NCI-H2196 treated with DMSO at 0.1 percent for 48 hours (cell line): ENCODE measurements around the gene ABCC8.

ENCODE experiments used
- DNase-seq: peaks from one replicate; lab custom pipeline; 2025; ENCODE audit not compliant: unreplicated experiment; lab: John Stamatoyannopoulos, UW

Gene ABCC8

DNA sequence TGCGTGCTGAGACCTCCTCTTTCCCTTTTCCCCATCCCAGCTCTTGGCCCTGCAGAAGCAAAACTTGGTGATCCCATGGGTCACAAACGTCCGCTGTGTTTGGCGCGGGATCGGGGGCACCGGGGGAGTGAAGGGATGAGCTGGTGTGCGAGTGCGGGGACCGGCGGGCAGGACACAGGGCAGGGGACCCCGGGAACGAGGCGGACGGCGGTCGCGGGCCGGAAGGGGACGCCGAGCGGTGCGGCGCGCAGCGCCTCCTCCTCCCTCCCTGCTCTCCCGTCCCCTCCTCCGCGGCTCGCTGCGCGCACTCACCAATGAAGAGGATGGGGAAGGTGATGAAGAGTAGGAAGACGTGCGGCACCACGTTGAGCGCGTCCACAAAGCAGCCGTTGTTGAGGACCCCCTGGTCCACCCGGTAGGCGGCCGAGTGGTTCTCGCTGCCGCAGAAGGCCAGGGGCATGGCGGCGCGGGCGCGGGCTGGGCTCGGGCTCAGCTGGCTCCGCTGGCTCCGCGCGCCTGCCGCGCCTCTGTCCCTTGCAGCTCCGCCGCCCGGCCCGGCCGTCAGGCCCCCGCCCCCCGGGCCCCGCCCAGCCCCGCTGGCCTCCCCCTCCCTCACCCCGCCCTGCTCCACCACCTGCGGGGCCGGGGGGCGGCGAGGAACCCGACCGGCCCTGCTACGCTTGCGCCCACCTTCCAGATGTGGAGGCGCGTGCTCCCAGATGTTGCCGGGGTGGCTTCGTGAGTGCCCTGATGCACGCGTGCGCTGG is at the start of gene ABCC8:
Gene ABCC8, minus strand, starts transcription at position 529 of the 767 bp plus-strand sequence. Its CDS starts 69 bp downstream, at position 460.
- DNase-seq = peak; percentile 28

DNA sequence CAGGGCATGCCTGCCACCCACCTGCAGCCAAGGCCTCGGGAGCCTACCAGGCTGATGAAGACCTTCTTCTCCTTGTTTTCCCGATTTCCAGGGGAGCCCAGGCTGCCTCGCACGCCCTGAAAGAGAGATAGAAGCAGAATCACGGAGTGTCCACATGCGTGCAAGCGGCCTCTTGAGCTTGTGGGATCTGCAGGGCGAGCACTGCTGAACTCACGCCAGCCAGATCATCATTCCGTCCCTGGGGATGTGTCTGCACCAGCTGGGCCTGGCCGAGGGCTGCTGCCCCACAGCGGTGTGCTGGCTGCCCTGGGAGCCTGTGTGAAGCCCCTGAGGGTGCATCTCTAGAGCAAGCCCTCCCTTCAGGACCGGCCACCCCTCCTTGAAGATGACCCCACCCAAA is 49.7 kb upstream of the ABCC8 start:
- no peak for DNase-seq

DNA sequence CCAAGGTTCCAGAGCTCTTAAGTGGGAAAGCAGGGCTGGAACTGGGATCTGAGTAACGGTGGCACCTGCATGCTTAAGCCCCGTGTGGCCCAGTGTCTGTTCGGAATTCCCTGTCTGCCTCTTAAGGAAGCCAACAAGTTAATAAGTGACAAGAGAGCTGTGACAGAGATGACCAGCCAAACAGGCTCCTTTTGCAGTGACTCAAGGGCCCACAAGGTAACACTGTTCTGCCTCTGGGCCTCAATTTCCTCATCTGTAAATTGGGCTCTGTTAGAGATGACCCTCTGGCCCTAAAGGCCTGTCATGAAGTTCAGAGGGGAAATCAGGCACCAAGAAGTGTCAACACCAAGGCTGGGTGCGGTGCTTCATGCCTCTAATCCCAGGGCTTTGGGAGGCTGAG is 48.9 kb upstream of the ABCC8 start:
- DNase-seq = no peak

- DNase-seq = no peak
These were observed 47.6 kb upstream of the ABCC8 start for GRCh38 chr11:17524221-17524620.

DNA sequence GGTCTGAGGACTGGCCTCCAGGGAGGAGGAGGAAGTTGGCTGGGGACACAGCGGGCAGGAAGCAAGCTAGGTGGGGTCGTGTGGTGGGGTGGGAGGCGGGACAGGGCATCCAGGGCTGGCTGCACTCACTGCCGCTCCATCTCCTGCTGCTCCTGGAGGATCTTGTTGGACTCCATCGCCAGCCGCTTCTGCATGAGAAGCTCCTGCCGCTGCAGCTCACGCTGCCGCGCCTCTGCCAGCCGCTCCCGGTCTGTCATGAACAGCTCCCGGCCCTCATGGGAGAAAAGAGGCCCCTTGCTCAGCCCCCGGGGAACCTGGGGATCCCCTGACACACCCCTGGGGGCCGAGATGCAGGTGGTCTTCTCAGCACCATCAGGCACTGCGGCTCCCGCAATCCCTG is 46.0 kb upstream of the ABCC8 start:
- no peak for DNase-seq

DNA sequence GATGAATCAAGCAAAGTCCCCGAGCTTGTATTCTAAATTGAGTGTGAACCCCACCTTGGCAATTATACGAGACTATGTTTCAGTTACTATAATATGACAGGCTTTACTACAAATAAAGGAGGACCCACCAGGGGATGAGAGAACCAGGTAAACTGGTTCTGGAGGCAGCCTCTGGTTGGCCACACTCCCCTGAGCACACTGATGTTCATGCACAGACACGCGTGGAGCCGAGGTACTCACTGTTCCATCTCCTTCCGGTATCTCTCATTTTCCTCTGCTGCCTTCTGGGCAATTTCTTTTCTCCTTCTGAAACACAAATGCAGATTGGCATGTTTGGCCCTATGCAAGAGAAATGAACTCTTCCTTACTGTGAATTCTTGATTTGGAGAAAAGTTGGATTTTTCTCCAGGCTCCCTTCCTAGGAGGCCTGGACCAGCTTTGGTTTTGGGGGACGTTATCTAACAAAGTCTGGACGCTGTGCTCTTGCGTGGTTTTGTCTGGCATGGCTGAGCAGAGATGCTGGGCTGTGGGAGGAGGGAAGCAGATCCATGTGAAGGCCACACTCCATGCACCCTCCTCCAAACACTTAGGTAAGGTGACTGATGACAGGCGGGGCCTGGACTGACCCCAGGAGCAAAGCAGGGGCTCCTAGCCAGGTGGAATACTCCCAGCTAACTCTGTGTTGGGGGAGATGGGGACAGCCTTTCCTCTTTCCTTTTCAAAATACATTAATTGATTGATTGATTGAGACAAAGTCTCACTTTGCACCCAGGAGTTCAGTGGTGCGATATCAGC is 44.7 kb upstream of the ABCC8 start:
- no peak for DNase-seq

- no peak for DNase-seq
These were observed 42.6 kb upstream of the ABCC8 start for GRCh38 chr11:17519061-17519885.

DNA sequence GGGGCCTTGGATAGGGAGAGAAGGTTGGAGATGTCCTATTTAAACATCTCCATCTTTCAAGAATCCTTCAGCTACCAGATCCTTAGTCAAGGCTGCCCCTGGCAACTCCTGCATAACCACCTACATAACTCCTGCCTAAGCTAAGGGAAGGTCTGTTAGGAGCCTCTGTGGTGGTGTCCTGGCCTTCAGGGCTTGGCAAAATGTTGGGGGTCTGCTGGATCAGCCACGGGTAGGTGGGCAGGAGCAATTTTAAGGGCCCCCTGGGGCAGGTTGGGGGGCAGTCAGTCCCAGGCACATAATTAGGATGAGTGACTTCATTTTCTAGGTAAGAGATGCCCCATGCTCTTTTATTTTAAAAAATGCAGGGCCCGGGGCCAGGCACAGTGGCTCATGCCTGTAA is 41.7 kb upstream of the ABCC8 start:
- no peak for DNase-seq

- no peak for DNase-seq
These were observed 40.5 kb upstream of the ABCC8 start for GRCh38 chr11:17517186-17517585.

DNA sequence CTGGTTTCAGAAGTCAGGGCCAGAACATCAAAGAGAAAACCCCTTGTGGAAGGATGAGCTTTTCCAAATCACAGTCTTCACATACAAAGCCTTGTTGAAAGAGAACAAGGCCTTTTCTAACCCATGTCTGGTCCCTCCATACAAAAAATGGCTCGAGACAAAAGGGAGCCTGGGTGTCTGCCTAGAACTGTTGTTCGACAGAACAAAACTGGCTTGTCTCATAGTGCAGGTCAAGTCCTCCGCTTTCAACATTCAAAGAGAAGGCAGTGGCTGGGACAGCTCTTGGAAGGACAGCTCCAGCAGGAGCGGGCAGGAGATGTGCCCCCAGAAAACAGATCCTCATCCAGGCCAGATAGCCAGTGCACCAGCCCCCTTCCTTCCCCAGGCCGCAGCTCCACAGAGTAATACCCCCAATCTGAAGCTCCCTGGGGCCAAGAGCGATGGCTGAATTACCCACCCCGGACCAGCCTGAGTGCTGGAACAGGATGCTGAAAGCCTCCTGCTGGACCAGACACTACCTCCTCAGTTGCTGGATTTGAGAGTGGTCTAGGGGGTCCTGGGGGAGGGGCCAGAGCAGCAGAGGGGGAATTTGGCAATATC is 40.0 kb upstream of the ABCC8 start:
- no peak for DNase-seq

DNA sequence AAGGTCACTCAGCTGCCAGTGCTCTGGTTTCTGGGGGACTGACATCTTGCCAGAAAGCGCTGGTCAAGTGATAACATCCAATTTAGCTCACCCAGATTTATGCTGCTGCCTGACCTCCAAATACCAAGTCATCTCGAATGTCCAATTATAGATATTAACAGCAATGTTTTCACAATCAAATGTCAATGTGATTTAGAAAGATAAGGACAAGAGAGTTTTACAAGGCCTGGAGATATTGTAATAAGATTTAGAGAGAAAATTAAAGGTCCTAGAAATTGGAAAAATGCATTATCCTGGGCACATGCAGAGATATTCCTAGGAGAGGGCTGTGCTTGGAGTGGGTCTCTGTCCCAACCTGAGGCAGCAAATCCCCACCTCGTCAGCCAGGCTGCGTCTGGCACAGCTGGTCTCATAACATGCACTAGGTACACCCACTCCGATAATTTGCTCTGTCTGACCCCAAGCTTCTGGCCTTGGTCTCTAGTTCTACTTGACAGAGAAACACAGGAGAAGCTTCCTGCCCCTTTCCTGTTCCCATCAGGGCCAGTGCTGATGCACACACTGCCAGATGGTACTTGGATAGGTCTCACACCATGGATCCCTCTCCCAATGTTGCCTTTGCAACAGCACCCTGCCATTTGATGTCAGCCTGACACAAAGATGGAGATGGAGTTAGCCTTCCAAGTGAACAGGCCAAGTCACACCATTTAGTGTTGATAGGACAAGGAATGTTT is 39.0 kb upstream of the ABCC8 start:
- DNase-seq = no peak

- DNase-seq = no peak
These were observed 37.8 kb upstream of the ABCC8 start for GRCh38 chr11:17514476-17514875.

GRCh38 chr11:17513853-17514252 is 37.2 kb upstream of the ABCC8 start:
- DNase-seq = no peak

GRCh38 chr11:17512101-17512500 is 35.5 kb upstream of the ABCC8 start:
- no peak for DNase-seq

DNA sequence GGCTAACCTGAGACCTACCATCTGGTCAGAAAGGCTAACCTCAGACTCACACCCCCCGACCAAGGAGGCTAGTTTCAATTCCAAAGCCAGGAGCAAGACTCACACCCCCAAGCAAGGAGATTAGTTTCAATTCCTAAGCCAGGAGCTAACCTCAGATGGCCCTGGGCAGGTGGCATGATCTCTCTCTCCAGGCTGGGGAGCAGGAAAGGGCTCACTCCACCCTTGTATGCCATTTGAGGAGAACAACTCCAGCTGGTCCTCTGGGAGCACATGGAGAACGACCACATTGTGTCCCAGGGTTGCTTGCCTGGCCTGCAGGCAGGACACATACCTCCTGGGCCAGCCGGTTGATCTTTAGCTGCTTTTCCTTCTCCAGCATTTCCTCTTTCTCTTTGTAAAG is 34.9 kb upstream of the ABCC8 start:
- no peak for DNase-seq

DNA sequence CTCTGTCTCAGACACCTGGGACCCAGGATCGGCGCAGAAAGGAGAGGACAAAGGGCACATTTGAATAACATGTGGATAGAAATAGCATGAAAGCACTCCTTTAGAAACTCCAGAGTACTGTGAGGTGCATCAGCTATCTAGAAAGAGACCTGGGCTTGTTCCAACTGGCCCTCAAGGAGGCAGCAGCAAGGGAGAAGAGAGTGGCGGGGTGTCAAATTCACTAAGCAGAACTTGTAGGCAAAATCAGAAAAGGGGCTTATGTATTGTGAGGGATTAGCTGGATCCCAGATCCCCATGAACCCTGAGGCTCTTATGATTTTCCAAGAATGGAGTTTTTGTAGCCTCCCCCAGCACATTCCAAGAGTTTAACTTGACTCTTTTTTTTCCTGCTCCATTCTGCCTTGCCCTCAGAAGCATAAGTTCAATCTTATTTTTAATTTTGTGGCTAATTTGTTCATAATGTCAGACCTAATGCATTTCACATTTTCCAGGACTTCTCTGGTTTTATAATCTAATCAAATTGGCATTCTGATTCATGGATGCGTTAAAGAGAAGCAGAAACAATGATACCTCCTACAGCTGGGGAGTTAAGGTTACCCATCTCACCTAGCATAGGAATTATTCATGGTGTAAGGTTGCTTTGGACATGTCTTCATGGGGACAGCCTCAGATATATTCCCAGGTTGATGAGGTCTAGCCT is 34.0 kb upstream of the ABCC8 start:
- no peak for DNase-seq

DNA sequence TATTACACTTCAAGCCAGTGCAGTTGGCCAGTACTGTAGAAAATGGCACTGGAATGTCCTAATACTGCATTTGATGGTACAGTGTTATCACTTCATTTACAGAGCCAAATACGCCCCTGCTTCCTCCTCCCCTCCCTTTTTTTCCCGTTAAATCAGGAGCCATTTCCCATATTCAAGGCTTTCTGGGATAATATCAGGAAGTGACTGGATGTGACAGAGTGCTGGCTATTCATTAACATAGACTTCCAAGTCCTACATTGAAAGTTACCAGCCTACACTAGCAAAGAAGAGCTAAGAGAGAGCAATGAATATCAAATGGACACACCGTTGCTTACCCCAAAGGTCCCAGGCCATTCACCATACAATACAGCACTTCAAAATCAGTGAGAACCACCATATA is 32.1 kb upstream of the ABCC8 start:
- DNase-seq = no peak

DNA sequence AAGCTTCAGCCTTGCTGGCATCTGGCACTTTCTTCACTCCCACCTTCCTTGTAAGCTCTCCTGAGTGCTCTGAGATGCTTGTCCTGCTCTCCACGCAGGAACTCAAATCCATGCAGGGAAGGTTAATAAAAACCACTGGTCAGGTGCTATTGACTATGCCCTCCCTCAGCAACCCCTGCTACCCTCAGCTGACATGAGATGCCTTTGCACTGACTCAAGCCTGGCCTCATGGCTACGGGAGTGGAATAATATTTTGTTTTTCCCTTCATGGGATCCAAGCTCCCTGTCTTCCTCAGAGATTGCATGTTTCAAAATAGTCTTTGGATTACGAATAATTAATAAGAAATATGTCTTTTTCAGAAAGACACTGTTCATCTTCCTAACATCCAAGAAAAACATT is 31.7 kb upstream of the ABCC8 start:
- no peak for DNase-seq

DNA sequence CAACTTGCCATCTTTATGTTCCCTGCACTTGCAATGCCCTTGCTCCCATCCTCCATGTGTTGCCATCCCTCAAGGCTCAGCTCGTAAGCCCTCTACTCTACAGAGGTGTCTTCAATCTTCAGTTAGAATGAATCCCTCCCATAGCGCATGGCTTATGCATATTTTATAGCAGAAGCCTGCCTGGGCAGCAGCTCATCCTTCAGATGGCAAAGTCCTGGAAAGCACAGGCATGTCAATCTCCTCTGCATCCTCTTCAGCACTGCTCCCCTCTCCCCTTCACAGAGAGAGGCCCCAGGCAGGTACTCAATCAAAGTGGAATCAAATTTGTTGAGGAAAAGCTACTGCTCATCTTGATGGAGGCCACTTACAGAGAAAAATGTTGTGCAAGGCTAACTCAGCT is 31.1 kb upstream of the ABCC8 start:
- DNase-seq = no peak

GRCh38 chr11:17506942-17507341 is 30.3 kb upstream of the ABCC8 start:
- DNase-seq = no peak
